GM23248 (cell line): ENCODE measurements around the gene IFFO2. TPM values are rescaled to one million over a fixed set of nuclear protein-coding genes. Genes with fewer than 3 reads are reported as not detected.

ENCODE experiments used
- DNase-seq: peaks from one replicate; pipeline ENCODE4 v3.0.0-alpha.2; 2015
- H2AFZ ChIP-seq: fragments of 200-600 bp; sonication (generic); 2 replicates; pipeline ENCODE4 v1.6.1; 2016; ENCODE audit warnings: antibody characterized with exemption
- H3F3A ChIP-seq: fragments of 200-600 bp; sonication (generic); 2 replicates; pipeline ENCODE4 v1.6.1; 2016; ENCODE audit warnings: mild to moderate bottlenecking, antibody characterized with exemption, mixed run types; ENCODE audit not compliant: insufficient read depth
- H3K27ac ChIP-seq: fragments of 200-600 bp; sonication (generic); 2 replicates; pipeline ENCODE4 v1.5.1; 2016; ENCODE audit warnings: mild to moderate bottlenecking
- H3K27me3 ChIP-seq: fragments of 200-600 bp; sonication (generic); replicated peaks from 2 replicates; pipeline ENCODE4 v1.6.1; 2016; ENCODE audit warnings: mild to moderate bottlenecking; ENCODE audit not compliant: insufficient read depth
- H3K36me3 ChIP-seq: fragments of 200-600 bp; sonication (generic); 2 replicates; pipeline ENCODE4 v1.6.1; 2016; ENCODE audit warnings: low read depth, mild to moderate bottlenecking
- H3K4me1 ChIP-seq: fragments of 200-600 bp; sonication (generic); 2 replicates; pipeline ENCODE4 v1.6.1; 2016; ENCODE audit warnings: mild to moderate bottlenecking; ENCODE audit not compliant: insufficient read depth
- H3K4me2 ChIP-seq: fragments of 200-600 bp; sonication (generic); one replicate; pipeline ENCODE4 v1.6.1; 2016; ENCODE audit warnings: mild to moderate bottlenecking; ENCODE audit not compliant: unreplicated experiment
- H3K4me3 ChIP-seq: fragments of 200-600 bp; sonication (generic); 2 replicates; pipeline ENCODE4 v1.5.1; 2016; ENCODE audit warnings: mild to moderate bottlenecking
- H3K79me2 ChIP-seq: fragments of 200-600 bp; sonication (generic); 2 replicates; pipeline ENCODE4 v1.6.1; 2016; ENCODE audit warnings: mild to moderate bottlenecking; ENCODE audit not compliant: insufficient read depth
- H3K9ac ChIP-seq: fragments of 200-600 bp; sonication (generic); 2 replicates; pipeline ENCODE4 v1.6.1; 2016; ENCODE audit warnings: mild to moderate bottlenecking
- H3K9me2 ChIP-seq: fragments of 200-600 bp; sonication (generic); 2 replicates; pipeline ENCODE4 v1.6.1; 2016; ENCODE audit warnings: mixed run types, mild to moderate bottlenecking, moderate library complexity; ENCODE audit not compliant: insufficient read depth
- H3K9me3 ChIP-seq: fragments of 200-600 bp; sonication (generic); one replicate; pipeline ENCODE4 v1.6.1; 2017; ENCODE audit warnings: low read depth
- H4K20me1 ChIP-seq: fragments of 200-600 bp; sonication (generic); 2 replicates; pipeline ENCODE4 v1.6.0; 2016; ENCODE audit not compliant: insufficient read depth
- EZH2 ChIP-seq: fragments of 200-600 bp; sonication (generic); IDR thresholded peaks from 2 replicates; pipeline ENCODE4 v1.6.1; 2018; ENCODE audit warnings: antibody characterized with exemption, mild to moderate bottlenecking; ENCODE audit not compliant: insufficient read depth, poor library complexity, severe bottlenecking
- EZH2phosphoT487 ChIP-seq: fragments of 200-600 bp; sonication (generic); IDR thresholded peaks from 2 replicates; pipeline ENCODE4 v1.6.1; 2018; ENCODE audit warnings: antibody characterized with exemption, moderate library complexity, mild to moderate bottlenecking, low read depth; ENCODE audit not compliant: insufficient read depth
- WGBS, 2 experiments: methylation state at CpG; one replicate each; pipeline ENCODE4 v1.1.6; 2015 to 2017; ENCODE audit warnings: low lambda C conversion rate in 2 of 2, low coverage in 1 of 2; ENCODE audit errors: missing lambda C conversion rate in 2 of 2; 5-methylcytosine and 5-hydroxymethylcytosine counted together
- in situ Hi-C: fragments of 300-500 bp; cut with MboI; formaldehyde crosslinking; loops from 2 replicates; pipeline ENCODE4 v1.15.0; 2020
- polyA plus RNA-seq: library from polyadenylated mRNA; unstranded; fragments of >200 nt; fragmentation: Nextera tagmentation; extraction: Ambion mirVana; gene quantifications from 2 replicates; pipeline ENCODE4 v1.2.1, GENCODE V29; 2016
- total RNA-seq: library from RNA; depleted of rRNA; stranded (reverse); fragments of >200 nt; shearing (Covaris generic); gene quantifications from 2 replicates; pipeline ENCODE4 v1.2.3, GENCODE V29; 2014

The IFFO2 gene
- total and polyA plus RNA-seq, 2 experiments from 2014 or later = 0.60 to 12.8 TPM

DNA sequence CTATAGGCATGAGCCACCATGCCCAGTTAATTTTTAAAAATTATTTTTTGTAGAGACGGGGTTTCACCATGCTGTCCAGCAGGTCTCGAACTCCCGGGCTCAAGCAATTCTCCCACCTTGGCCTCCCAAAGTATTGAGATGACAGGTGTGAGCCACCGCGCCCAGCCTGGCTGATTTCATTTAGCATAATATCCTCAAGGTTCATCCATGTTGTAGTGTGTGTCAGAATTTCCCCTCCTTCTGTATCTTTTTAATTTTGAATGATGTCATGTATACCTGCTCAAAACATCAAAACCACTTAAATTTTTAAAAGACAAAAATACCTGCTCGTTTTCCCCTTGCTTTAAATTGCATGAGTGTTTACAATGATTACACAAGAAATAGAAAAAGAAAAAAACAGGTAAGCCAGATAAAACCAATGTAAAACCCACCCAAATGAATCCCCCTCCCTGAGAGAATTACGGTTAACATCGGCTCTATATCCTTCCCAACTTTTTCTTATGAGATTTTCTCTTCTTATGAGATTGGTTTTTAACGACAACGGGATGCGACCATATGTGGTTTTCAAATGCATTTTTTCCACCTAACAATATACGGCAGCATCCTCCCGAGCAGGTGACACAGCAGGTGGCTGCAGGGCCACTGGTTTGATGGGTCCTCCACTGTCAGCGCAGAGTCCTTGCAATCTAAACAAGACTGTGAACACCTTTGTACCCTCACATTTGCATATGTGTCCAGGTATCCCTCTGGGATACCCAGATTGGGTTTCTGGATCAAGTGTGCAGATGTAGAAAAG, 22.1 kb downstream of the IFFO2 start:
- Histone ChIP-seq H3K36me3 (no peaks in the 10 kb centered on the region), H3K9me3 (no peaks in the 10 kb centered on the region), H3F3A (no peaks in the 10 kb centered on the region), H3K27ac (no peak overlapping the region), H3K9ac (no peak overlapping the region), H3K79me2 (peaks cover 100% of the 10 kb centered on the region), H3K27me3 (no peaks in the 10 kb centered on the region), H2AFZ (no peak overlapping the region), H3K4me2 (no peak overlapping the region), H4K20me1 (no peaks in the 10 kb centered on the region), H3K4me3 (no peak overlapping the region), H3K9me2 (no peaks in the 10 kb centered on the region), H3K4me1 (peaks cover 17% of the 10 kb centered on the region)
- TF ChIP-seq EZH2 = no peak
- TF ChIP-seq EZH2phosphoT487 = no peak
- DNase-seq = no peak
- in situ Hi-C loops = no loop called here
- 86 to 87% methylated on average over 13 to 14 of the region's 14 CpGs for WGBS, 2 experiments

- no peak for DNase-seq
- H3F3A ChIP-seq = no peaks in the 10 kb centered on the region; the same call in 1 of the 2 replicates
- in situ Hi-C loops = no loop called here
- H3K4me2 ChIP-seq = no peak overlapping the region
- no peaks in the 10 kb centered on the region for H4K20me1 ChIP-seq
- no peak overlapping the region for H3K4me3 ChIP-seq
- no peak overlapping the region for H3K27ac ChIP-seq
- no peaks in the 10 kb centered on the region for H3K9me3 ChIP-seq
- TF ChIP-seq EZH2 = no peak
- no peak for TF ChIP-seq EZH2phosphoT487
- peaks cover 22% of the 10 kb centered on the region for H3K4me1 ChIP-seq
- H3K9ac ChIP-seq = no peak overlapping the region
- peaks cover 100% of the 10 kb centered on the region for H3K79me2 ChIP-seq
- H3K36me3 ChIP-seq = no peaks in the 10 kb centered on the region
- no peaks in the 10 kb centered on the region for H3K27me3 ChIP-seq
- H3K9me2 ChIP-seq = no peaks in the 10 kb centered on the region
- WGBS, 2 experiments = 77 to 81% methylated on average over 7 of the region's 7 CpGs
- no peak overlapping the region for H2AFZ ChIP-seq
Observed at GRCh38 chr1:18932879-18933278, 23.6 kb downstream of the IFFO2 start.

DNA sequence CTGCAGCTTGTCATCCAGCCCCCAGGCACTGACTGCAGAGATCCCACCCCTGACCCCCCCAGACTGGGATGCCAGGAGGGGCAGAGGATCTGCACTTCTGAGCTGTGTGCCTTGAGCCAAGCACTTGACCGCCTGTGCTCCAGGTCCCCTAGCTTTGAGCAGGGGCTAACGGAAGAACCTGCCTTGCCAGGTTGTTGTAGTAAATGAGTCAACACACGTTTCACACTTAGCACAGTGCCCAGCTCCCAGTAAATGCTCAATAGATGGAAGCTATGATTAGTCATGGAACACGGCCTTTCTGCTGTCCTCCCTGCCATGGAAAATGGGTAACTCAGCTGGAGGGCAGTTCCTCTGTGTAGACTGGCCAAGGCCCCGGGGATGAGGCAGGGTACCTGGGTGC, 24.1 kb downstream of the IFFO2 start:
- peak; percentile 51 for DNase-seq
- H3K4me3 ChIP-seq = no peak overlapping the region
- H3K27ac ChIP-seq = no peak overlapping the region
- H2AFZ ChIP-seq = no peak overlapping the region
- no peaks in the 10 kb centered on the region for H3K36me3 ChIP-seq
- TF ChIP-seq EZH2phosphoT487 (no peak), EZH2 (no peak)
- no peaks in the 10 kb centered on the region for H4K20me1 ChIP-seq
- H3K4me1 ChIP-seq = peaks cover 27% of the 10 kb centered on the region
- peaks cover 100% of the 10 kb centered on the region for H3K79me2 ChIP-seq
- no peak overlapping the region for H3K9ac ChIP-seq
- no peak overlapping the region for H3K4me2 ChIP-seq
- H3K27me3 ChIP-seq = no peaks in the 10 kb centered on the region
- in situ Hi-C loops = no loop called here
- H3F3A ChIP-seq = no peaks in the 10 kb centered on the region; the same call in 1 of the 2 replicates
- 60 to 66% methylated on average over 5 of the region's 5 CpGs for WGBS, 2 experiments
- H3K9me2 ChIP-seq = no peaks in the 10 kb centered on the region
- no peaks in the 10 kb centered on the region for H3K9me3 ChIP-seq

GRCh38 chr1:18931730-18932129, 24.7 kb downstream of the IFFO2 start:
- H3K36me3 ChIP-seq = no peaks in the 10 kb centered on the region
- no peak overlapping the region for H3K4me2 ChIP-seq
- no peak overlapping the region for H3K4me3 ChIP-seq
- no peak overlapping the region for H3K27ac ChIP-seq
- TF ChIP-seq EZH2 (no peak), EZH2phosphoT487 (no peak)
- peaks cover 4% of the 10 kb centered on the region; the same call in 1 of the 2 replicates for H3F3A ChIP-seq
- 92 to 94% methylated on average over 10 of the region's 10 CpGs for WGBS, 2 experiments
- H2AFZ ChIP-seq = no peak overlapping the region
- no peaks in the 10 kb centered on the region for H3K9me3 ChIP-seq
- no peak for DNase-seq
- H3K79me2 ChIP-seq = peaks cover 100% of the 10 kb centered on the region
- in situ Hi-C loops = no loop called here
- H3K9me2 ChIP-seq = no peaks in the 10 kb centered on the region
- no peak overlapping the region for H3K9ac ChIP-seq
- H3K27me3 ChIP-seq = no peaks in the 10 kb centered on the region
- H4K20me1 ChIP-seq = no peaks in the 10 kb centered on the region
- peaks cover 34% of the 10 kb centered on the region for H3K4me1 ChIP-seq
